GM23338 (cell line): ENCODE measurements around the gene SKP1. TPM values are rescaled to one million over a fixed set of nuclear protein-coding genes. Genes with fewer than 3 reads are reported as not detected.

Experiments used
- ATAC-seq: fragments of 200-7000 bp; cut with Tn5 transposase; 3 replicates; pipeline ENCODE4 v1.9.1; 2020
- DNase-seq: peaks from one replicate; pipeline ENCODE4 v3.0.0-alpha.2; 2015; ENCODE audit warnings: low spot score
- H2AFZ ChIP-seq: fragments of 200-600 bp; sonication (generic); 2 replicates; pipeline ENCODE4 v1.8.0; 2016; ENCODE audit warnings: antibody characterized with exemption, mild to moderate bottlenecking, moderate library complexity
- H3F3A ChIP-seq: fragments of 200-600 bp; sonication (generic); replicated peaks from 2 replicates; pipeline ENCODE4 v1.8.0; 2017; ENCODE audit warnings: antibody characterized with exemption, mixed run types, low read depth
- H3K27ac ChIP-seq: fragments of 200-600 bp; sonication (generic); 2 replicates; pipeline ENCODE4 v1.6.1; 2016; ENCODE audit warnings: low read depth
- H3K27me3 ChIP-seq: fragments of 200-600 bp; sonication (generic); 2 replicates; pipeline ENCODE4 v1.8.0; 2016; ENCODE audit warnings: mild to moderate bottlenecking, mixed run types, moderate library complexity; ENCODE audit not compliant: insufficient read depth
- H3K36me3 ChIP-seq: fragments of 200-600 bp; sonication (generic); 2 replicates; pipeline ENCODE4 v1.8.0; 2016; ENCODE audit warnings: mild to moderate bottlenecking; ENCODE audit not compliant: insufficient read depth
- H3K4me1 ChIP-seq: fragments of 200-600 bp; sonication (generic); 2 replicates; pipeline ENCODE4 v1.8.0; 2016; ENCODE audit warnings: mild to moderate bottlenecking, moderate library complexity; ENCODE audit not compliant: insufficient read depth
- H3K4me2 ChIP-seq: fragments of 200-600 bp; sonication (generic); 2 replicates; pipeline ENCODE4 v1.7.1; 2017; ENCODE audit warnings: mixed run types
- H3K4me3 ChIP-seq: fragments of 200-600 bp; sonication (generic); 2 replicates; pipeline ENCODE4 v1.6.1; 2016; ENCODE audit warnings: mixed run types
- H3K79me2 ChIP-seq: fragments of 200-600 bp; sonication (generic); replicated peaks from 2 replicates; pipeline ENCODE4 v1.8.0; 2017; ENCODE audit warnings: mild to moderate bottlenecking; ENCODE audit not compliant: insufficient read depth
- H3K9me2 ChIP-seq: fragments of 200-600 bp; sonication (generic); 2 replicates; pipeline ENCODE4 v1.8.0; 2017; ENCODE audit not compliant: insufficient read depth
- H4K20me1 ChIP-seq: fragments of 200-600 bp; sonication (generic); replicated peaks from 2 replicates; pipeline ENCODE4 v1.8.0; 2017; ENCODE audit warnings: mild to moderate bottlenecking; ENCODE audit not compliant: insufficient read depth
- H3K27ac Mint-ChIP-seq: 2 replicates; pipeline ENCODE4 v1.8.0; 2020; ENCODE audit warnings: inconsistent platforms, mild to moderate bottlenecking, moderate library complexity, mixed read lengths
- H3K27me3 Mint-ChIP-seq: 3 replicates; pipeline ENCODE4 v1.8.0; 2022; ENCODE audit warnings: low read depth, mild to moderate bottlenecking, moderate library complexity, mixed read lengths, inconsistent platforms; ENCODE audit not compliant: insufficient read depth, poor library complexity
- H3K36me3 Mint-ChIP-seq: 3 replicates; pipeline ENCODE4 v1.8.0; 2021; ENCODE audit warnings: low read depth, mild to moderate bottlenecking, inconsistent platforms, moderate library complexity, mixed read lengths
- H3K4me1 Mint-ChIP-seq: 3 replicates; pipeline ENCODE4 v1.8.0; 2020; ENCODE audit warnings: mild to moderate bottlenecking, inconsistent platforms, mixed read lengths
- H3K4me3 Mint-ChIP-seq: 3 replicates; pipeline ENCODE4 v1.8.0; 2021; ENCODE audit warnings: moderate library complexity, mild to moderate bottlenecking, inconsistent platforms, mixed read lengths
- H3K9me3 Mint-ChIP-seq: 3 replicates; pipeline ENCODE4 v1.8.0; 2020; ENCODE audit warnings: moderate library complexity, mild to moderate bottlenecking, inconsistent platforms, mixed read lengths
- CREB1 ChIP-seq: fragments of 250-450 bp; sonication (Bioruptor Pico); IDR thresholded peaks from 2 replicates; pipeline ENCODE4 v1.5.0; 2020; ENCODE audit warnings: low read depth, mild to moderate bottlenecking, moderate library complexity
- CTCF ChIP-seq, 2 experiments: fragments of 200-600 bp in 1 of 2; sonication (generic) in 1 of 2; conservative IDR thresholded peaks; 2 replicates each; pipeline versions ENCODE4 v1.5.1 to v1.6.1; 2016 to 2017; ENCODE audit warnings: antibody characterized with exemption in 2 of 2, low read depth in 2 of 2, mild to moderate bottlenecking in 2 of 2, moderate library complexity in 1 of 2
- EZH2 ChIP-seq: fragments of 200-600 bp; sonication (generic); IDR thresholded peaks from one replicate; pipeline ENCODE4 v1.8.0; 2017; ENCODE audit warnings: antibody characterized with exemption, mild to moderate bottlenecking, low read depth; ENCODE audit not compliant: unreplicated experiment
- EZH2phosphoT487 ChIP-seq: fragments of 200-600 bp; sonication (generic); IDR thresholded peaks from one replicate; pipeline ENCODE4 v1.8.1; 2018; ENCODE audit warnings: antibody characterized with exemption; ENCODE audit not compliant: unreplicated experiment
- JUNB ChIP-seq: IDR thresholded peaks from one replicate; pipeline ENCODE4 v1.6.1; 2016; ENCODE audit warnings: antibody characterized with exemption; ENCODE audit not compliant: unreplicated experiment
- NANOG ChIP-seq: IDR thresholded peaks from 2 replicates; pipeline ENCODE4 v1.6.1; 2016; ENCODE audit warnings: antibody characterized with exemption, borderline replicate concordance
- POLR2AphosphoS5 ChIP-seq: IDR thresholded peaks from 2 replicates; pipeline ENCODE4 v1.6.1; 2016; ENCODE audit warnings: antibody characterized with exemption, low read depth
- REST ChIP-seq: IDR thresholded peaks from one replicate; pipeline ENCODE4 v1.6.1; 2018; ENCODE audit warnings: antibody characterized with exemption; ENCODE audit not compliant: unreplicated experiment
- STAT1 ChIP-seq: IDR thresholded peaks from one replicate; pipeline ENCODE4 v1.6.1; 2016; ENCODE audit warnings: antibody characterized with exemption; ENCODE audit not compliant: unreplicated experiment
- ZNF114 ChIP-seq: fragments of 250-450 bp; sonication (Bioruptor Pico); IDR thresholded peaks from 2 replicates; pipeline ENCODE4 v1.5.0; 2020; ENCODE audit warnings: mild to moderate bottlenecking, moderate library complexity
- ZNF331 ChIP-seq: fragments of 250-450 bp; sonication (Bioruptor Pico); IDR thresholded peaks from 2 replicates; pipeline ENCODE4 v1.5.0; 2020; ENCODE audit warnings: low read depth, mild to moderate bottlenecking, moderate library complexity
- ZNF462 ChIP-seq: fragments of 250-450 bp; sonication (Bioruptor Pico); IDR thresholded peaks from 2 replicates; pipeline ENCODE4 v1.5.0; 2020; ENCODE audit warnings: mild to moderate bottlenecking, moderate library complexity
- polyA plus RNA-seq: library from polyadenylated mRNA; unstranded; fragments of >200 nt; fragmentation: Nextera tagmentation; extraction: Ambion mirVana; gene quantifications from 2 replicates; pipeline ENCODE4 v1.2.1, GENCODE V29; 2016
- total RNA-seq: library from RNA; depleted of rRNA; stranded (reverse); fragments of >200 nt; shearing (Covaris generic); gene quantifications from 2 replicates; pipeline ENCODE4 v1.2.3, GENCODE V29; 2014
- TF ChIP-seq, protein P1 (sequence below): IDR thresholded peaks from 2 replicates; pipeline ENCODE4 v1.6.1; 2016; ENCODE audit warnings: antibody characterized with exemption

The SKP1 gene
- total and polyA plus RNA-seq, 2 experiments from 2014 or later = 244 to 440 TPM

GRCh38 chr5:134120386-134121138 is 56.2 kb downstream of the SKP1 start:
- no peak overlapping the region for H2AFZ ChIP-seq
- H3F3A ChIP-seq = 0 out of 2 replicates have a peak, but pooled peaks cover 4% of the 10 kb centered on the region
- H3K79me2 ChIP-seq = no peaks in the 10 kb centered on the region
- H3K27ac ChIP-seq = no peak overlapping the region
- no peak for DNase-seq
- H3K4me3 Mint-ChIP-seq = no peak overlapping the region
- peaks cover 10% of the 10 kb centered on the region for H4K20me1 ChIP-seq
- peaks cover 18% of the 10 kb centered on the region for H3K27me3 Mint-ChIP-seq
- TF ChIP-seq ZNF114 (CRISPR knock-in tag) (no peak), JUNB (no peak), CREB1 (CRISPR knock-in tag) (no peak), EZH2 (no peak), CTCF (conservative IDR thresholded peaks at IDR 0.05; ENCODE audit: low read depth in 2 of 2) (no peak), ZNF331 (CRISPR knock-in tag) (no peak), POLR2AphosphoS5 (no peak), EZH2phosphoT487 (no peak), ZNF462 (no peak), NANOG (no peak), STAT1 (no peak), REST (no peak)
- TF ChIP-seq, protein P1, sequence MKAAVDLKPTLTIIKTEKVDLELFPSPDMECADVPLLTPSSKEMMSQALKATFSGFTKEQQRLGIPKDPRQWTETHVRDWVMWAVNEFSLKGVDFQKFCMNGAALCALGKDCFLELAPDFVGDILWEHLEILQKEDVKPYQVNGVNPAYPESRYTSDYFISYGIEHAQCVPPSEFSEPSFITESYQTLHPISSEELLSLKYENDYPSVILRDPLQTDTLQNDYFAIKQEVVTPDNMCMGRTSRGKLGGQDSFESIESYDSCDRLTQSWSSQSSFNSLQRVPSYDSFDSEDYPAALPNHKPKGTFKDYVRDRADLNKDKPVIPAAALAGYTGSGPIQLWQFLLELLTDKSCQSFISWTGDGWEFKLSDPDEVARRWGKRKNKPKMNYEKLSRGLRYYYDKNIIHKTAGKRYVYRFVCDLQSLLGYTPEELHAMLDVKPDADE = no peak
- H3K4me1 Mint-ChIP-seq = no peaks in the 10 kb centered on the region
- no peak overlapping the region for H3K4me2 ChIP-seq
- no peak overlapping the region for H3K27ac Mint-ChIP-seq
- ATAC-seq = no peak
- H3K9me3 Mint-ChIP-seq = no peaks in the 10 kb centered on the region
- H3K4me1 ChIP-seq = no peaks in the 10 kb centered on the region
- no peaks in the 10 kb centered on the region; the same call in 2 of the 3 replicates for H3K36me3 Mint-ChIP-seq
- H3K9me2 ChIP-seq = no peaks in the 10 kb centered on the region
- H3K27me3 ChIP-seq = no peaks in the 10 kb centered on the region
- no peak overlapping the region for H3K4me3 ChIP-seq
- H3K36me3 ChIP-seq = no peaks in the 10 kb centered on the region
